ENCODE results near the gene PTPN23. TPM values are rescaled to one million over a fixed set of nuclear protein-coding genes. Genes with fewer than 3 reads are reported as not detected.

Gene PTPN23
- total and polyA plus RNA-seq, 10 of the 15 experiments (the other 5 are each of a cell fraction or from before 2014, with no cell fraction given): 0.44 to 28.6 (median 4.4) TPM

DNA sequence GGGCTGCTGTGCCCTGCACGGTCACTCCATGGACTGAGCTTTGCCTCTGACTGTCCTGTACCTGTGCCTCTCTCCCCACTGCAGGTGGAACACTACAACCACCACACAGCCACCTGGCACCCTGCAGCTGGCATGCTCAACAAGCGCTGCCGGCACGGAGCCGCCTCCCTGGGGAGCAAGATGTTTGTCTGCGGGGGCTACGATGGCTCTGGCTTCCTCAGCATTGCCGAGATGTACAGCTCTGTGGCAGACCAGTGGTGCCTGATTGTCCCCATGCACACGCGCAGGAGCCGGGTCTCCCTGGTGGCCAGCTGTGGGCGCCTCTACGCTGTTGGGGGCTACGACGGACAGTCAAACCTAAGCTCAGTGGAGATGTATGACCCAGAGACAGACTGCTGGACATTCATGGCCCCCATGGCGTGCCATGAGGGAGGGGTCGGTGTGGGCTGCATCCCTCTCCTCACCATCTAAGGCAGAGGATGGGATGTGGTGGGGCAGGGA, 37.3 kb upstream of the PTPN23 start (continued):
- no peak for TF ChIP-seq SMARCA5 (IDR thresholded peaks at IDR 0.05)
- no peak for TF ChIP-seq SMC3 (IDR thresholded peaks at IDR 0.05; ENCODE audit: borderline replicate concordance, low read length)
- no peak for TF ChIP-seq TAF1 (IDR thresholded peaks at IDR 0.05; ENCODE audit: borderline replicate concordance, low read depth, low read length)
- TF ChIP-seq ZNF274 (IDR thresholded peaks at IDR 0.05; ENCODE audit: insufficient read depth, insufficient read length): no peak
- TF ChIP-seq TBL1XR1 (IDR thresholded peaks at IDR 0.05; ENCODE audit: low read depth, low read length): no peak
- TF ChIP-seq YY1 (IDR thresholded peaks at IDR 0.05; ENCODE audit: low read depth, low read length): no peak
- no peak for TF ChIP-seq BHLHE40 (IDR thresholded peaks at IDR 0.05; ENCODE audit: borderline replicate concordance in 1 of 2, low read depth in 2 of 2, low read length in 1 of 2)
- no peak for TF ChIP-seq RCOR1 (conservative IDR thresholded peaks at IDR 0.05; ENCODE audit: low read depth, low read length)
- no peak for TF ChIP-seq NR2C2 (IDR thresholded peaks at IDR 0.05; ENCODE audit: borderline replicate concordance, control insufficient read depth, insufficient read length, low read depth)

DNA sequence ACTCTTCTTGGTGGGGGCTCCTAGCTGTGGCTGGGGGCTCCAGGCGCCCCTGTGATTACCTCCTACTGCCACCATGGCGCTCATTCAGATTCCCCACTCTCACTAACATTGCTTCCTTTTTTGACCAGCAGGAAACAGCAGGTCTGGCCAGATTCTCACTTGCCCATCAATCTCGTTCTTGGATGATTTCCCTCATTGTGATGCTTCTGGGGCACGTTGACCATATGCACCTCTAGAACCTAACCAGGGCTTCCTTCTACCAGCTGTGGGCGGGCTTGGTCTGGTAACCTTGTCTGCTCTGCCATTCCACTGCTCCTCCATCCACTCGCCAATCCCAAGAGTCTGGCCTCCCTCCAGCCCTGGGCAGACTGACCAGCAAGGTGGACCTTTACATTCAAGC, 35.9 kb upstream of the PTPN23 start:
- intact Hi-C loops (cut with micrococcal nuclease; ENCODE audit: unreplicated experiment): no loop called here
- BruUV-seq (replicated peaks): no TSS peak
- ChIA-PET RAD21 (ENCODE audit: unreplicated experiment) (no interaction called here), SMC1A (ENCODE audit: uncharacterized antibody, unreplicated experiment) (no interaction called here), CTCF (no interaction called here), POLR2A (no interaction called here)
- H4K20me1 ChIP-seq (ENCODE audit: control insufficient read depth, insufficient read depth): no peaks in the 10 kb centered on the region; the same call in 1 of the 2 replicates
- WGBS (ENCODE audit: insufficient coverage, insufficient replicate concordance, low lambda C conversion rate, missing lambda C conversion rate): 64% methylated on average over 6 of the region's 6 CpGs
- no peaks in the 10 kb centered on the region for H3K27me3 ChIP-seq (replicated peaks in 1 of 2; ENCODE audit: control insufficient read depth in 2 of 2, insufficient read depth in 2 of 2, low read length in 1 of 2)
- no peak overlapping the region for H3K27ac ChIP-seq (ENCODE audit: control insufficient read depth, insufficient read depth)
- TF ChIP-seq NKRF (conservative IDR thresholded peaks at IDR 0.05) (no peak), ZNF274 (IDR thresholded peaks at IDR 0.05; ENCODE audit: insufficient read depth, insufficient read length) (no peak), RB1 (IDR thresholded peaks at IDR 0.05; ENCODE audit: borderline replicate concordance) (no peak), KAT2A (conservative IDR thresholded peaks at IDR 0.05; ENCODE audit: control insufficient read depth, low read depth, low read length) (no peak), E2F4 (IDR thresholded peaks at IDR 0.05; ENCODE audit: low read depth, low read length) (no peak), IRF3 (IDR thresholded peaks at IDR 0.05) (no peak)
- TF ChIP-seq, protein P1, sequence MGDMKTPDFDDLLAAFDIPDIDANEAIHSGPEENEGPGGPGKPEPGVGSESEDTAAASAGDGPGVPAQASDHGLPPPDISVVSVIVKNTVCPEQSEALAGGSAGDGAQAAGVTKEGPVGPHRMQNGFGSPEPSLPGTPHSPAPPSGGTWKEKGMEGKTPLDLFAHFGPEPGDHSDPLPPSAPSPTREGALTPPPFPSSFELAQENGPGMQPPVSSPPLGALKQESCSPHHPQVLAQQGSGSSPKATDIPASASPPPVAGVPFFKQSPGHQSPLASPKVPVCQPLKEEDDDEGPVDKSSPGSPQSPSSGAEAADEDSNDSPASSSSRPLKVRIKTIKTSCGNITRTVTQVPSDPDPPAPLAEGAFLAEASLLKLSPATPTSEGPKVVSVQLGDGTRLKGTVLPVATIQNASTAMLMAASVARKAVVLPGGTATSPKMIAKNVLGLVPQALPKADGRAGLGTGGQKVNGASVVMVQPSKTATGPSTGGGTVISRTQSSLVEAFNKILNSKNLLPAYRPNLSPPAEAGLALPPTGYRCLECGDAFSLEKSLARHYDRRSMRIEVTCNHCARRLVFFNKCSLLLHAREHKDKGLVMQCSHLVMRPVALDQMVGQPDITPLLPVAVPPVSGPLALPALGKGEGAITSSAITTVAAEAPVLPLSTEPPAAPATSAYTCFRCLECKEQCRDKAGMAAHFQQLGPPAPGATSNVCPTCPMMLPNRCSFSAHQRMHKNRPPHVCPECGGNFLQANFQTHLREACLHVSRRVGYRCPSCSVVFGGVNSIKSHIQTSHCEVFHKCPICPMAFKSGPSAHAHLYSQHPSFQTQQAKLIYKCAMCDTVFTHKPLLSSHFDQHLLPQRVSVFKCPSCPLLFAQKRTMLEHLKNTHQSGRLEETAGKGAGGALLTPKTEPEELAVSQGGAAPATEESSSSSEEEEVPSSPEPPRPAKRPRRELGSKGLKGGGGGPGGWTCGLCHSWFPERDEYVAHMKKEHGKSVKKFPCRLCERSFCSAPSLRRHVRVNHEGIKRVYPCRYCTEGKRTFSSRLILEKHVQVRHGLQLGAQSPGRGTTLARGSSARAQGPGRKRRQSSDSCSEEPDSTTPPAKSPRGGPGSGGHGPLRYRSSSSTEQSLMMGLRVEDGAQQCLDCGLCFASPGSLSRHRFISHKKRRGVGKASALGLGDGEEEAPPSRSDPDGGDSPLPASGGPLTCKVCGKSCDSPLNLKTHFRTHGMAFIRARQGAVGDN (IDR thresholded peaks at IDR 0.05): no peak
- no peak overlapping the region for H3K4me2 ChIP-seq (ENCODE audit: control insufficient read depth, insufficient read depth)
- ATAC-seq (no peak), DNase-seq (ENCODE audit: low read depth, low spot score) (no peak), FAIRE-seq (no peak)
- no peak overlapping the region for H3K4me3 ChIP-seq
- H3K79me2 ChIP-seq (ENCODE audit: control insufficient read depth, insufficient read depth, low read length): no peaks in the 10 kb centered on the region
- in situ Hi-C loops (cut with MboI): no loop called here
- H3K9me3 ChIP-seq (replicated peaks; ENCODE audit: control insufficient read depth, insufficient read depth, low read length): no peaks in the 10 kb centered on the region; the same call in 2 of the 3 replicates
- H3K4me1 ChIP-seq (ENCODE audit: control insufficient read depth, insufficient read depth, low read length): peaks cover 22% of the 10 kb centered on the region
- H2AFZ ChIP-seq (ENCODE audit: control insufficient read depth, low read depth, low read length): no peak overlapping the region
- H3K9ac ChIP-seq (ENCODE audit: control insufficient read depth, insufficient read depth, low read length): no peak overlapping the region
- H3K36me3 ChIP-seq (ENCODE audit: control insufficient read depth in 2 of 2, insufficient read depth in 2 of 2, low read length in 1 of 2): peaks cover 15 to 19% of the 10 kb centered on the region in 2 experiments
